Caki2 (cell line): Measurements from ENCODE around the gene EIF4A3. TPM values are rescaled to one million over a fixed set of nuclear protein-coding genes. Genes with fewer than 3 reads are reported as not detected.
"Not testable (repeated sequence)": the region's sequence is repeated elsewhere in the genome, so short reads cannot be mapped to it uniquely, and the experiment has no call there.

Source experiments
- DNase-seq: peaks from one replicate; pipeline ENCODE4 v3.0.0-alpha.2; 2015; ENCODE audit warnings: low read depth
- in situ Hi-C: cut with HindIII; loops from 2 replicates; pipeline ENCODE4 v1.10.0; 2016; ENCODE audit warnings: low sequenced_read_pairs, low pct_unique_long_range_greater_than_20kb, mixed read lengths
- total RNA-seq: library from RNA; depleted of rRNA; stranded (reverse); fragments of >200 nt; shearing (Covaris generic); gene quantifications from 2 replicates; pipeline ENCODE4 v1.2.3, GENCODE V29; 2014; ENCODE audit warnings: low replicate concordance; rRNA removed

EIF4A3 gene
- total RNA-seq, 1 experiment from 2014 or later, result 234 TPM

GRCh38 chr17:80097127-80097621 is 49.8 kb downstream of the EIF4A3 start:
- in situ Hi-C loops, result no loop called here
- no peak for DNase-seq

DNA sequence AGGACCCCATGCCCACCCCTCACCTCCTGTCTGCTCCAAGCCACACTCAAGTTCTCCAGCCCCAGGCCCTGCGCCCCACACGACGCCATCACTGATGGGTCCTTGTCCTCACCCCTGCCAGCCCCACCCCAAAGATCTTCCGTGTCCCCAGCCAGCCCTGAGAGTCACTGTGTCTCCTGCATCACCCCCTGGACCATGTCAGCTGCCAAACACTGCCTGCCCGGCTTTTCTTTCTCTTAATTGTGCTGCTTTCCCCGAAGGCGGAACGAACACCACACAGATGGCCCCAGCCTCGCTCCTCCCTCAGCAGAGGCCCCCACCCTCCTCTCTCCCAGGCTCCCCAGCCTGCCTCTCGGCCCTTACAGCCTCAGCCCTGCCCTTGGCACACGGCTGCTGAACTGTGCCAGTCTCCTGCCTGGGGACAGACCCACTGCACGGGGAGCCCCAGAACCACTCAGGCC is 50.3 kb downstream of the EIF4A3 start:
- DNase-seq, result no peak
- in situ Hi-C loops, result no loop called here

- DNase-seq, result no peak
- in situ Hi-C loops, result no loop called here
Measured at GRCh38 chr17:80095844-80096475, 51.0 kb downstream of the EIF4A3 start.

GRCh38 chr17:80095038-80095843 is 51.7 kb downstream of the EIF4A3 start:
- DNase-seq, result no peak
- in situ Hi-C loops, result no loop called here

DNA sequence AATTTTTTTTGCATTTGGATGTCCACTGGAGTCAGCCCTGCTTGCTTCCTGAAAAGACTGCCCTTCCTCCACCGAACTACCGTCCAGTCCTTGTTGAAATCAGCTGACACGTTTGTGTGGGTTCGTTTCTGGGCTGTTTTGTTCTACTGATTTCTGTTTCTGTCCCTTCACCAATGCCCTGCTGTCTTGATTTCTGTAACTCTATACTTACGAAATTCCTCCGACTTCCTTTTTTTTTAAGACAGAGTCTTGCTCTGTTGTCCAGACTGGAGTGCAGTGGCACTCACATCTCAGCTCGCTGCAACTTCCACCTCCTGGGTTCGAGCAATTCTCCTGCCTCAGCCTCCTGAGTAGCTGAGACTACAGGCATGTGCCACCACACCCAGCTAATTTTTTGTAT is 54.0 kb downstream of the EIF4A3 start:
- DNase-seq, result no peak
- in situ Hi-C loops, result no loop called here

DNA sequence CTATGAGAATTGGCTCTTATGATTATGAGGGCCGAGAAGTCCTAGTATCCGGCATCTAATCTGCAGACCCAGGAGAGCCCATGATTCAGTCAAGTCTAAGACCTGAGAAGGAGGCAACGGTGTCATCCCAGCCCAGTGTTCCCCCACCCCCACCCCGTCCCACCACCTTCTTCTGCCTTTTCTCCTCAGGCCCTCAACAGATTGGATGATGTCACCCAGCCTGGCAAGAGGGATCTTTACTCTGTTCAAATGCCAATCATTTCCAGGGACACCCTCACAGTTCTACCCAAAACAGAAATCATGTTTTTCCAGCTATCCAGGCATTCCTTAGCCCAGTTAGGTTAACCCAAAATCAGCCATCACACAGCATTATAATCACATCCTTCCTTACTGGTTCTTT is 55.6 kb downstream of the EIF4A3 start:
- in situ Hi-C loops, result no loop called here
- DNase-seq, result no peak

DNA sequence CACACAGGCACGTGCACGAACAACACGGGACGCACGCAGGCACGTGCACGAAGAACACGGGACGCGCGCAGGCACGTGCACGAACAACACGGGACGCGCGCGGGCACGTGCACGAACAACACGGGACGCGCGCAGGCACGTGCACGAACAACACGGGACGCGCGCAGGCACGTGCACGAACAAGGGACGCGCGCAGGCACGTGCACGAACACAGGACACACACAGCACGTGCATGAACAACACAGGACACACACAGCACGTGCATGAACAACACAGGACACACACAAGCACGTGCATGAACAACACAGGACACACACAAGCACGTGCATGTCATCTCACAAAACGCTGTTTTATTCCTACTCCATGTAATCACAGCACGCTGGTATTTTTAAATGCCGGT is 56.8 kb downstream of the EIF4A3 start:
- in situ Hi-C loops, DNase-seq: not testable (repeated sequence)

DNA sequence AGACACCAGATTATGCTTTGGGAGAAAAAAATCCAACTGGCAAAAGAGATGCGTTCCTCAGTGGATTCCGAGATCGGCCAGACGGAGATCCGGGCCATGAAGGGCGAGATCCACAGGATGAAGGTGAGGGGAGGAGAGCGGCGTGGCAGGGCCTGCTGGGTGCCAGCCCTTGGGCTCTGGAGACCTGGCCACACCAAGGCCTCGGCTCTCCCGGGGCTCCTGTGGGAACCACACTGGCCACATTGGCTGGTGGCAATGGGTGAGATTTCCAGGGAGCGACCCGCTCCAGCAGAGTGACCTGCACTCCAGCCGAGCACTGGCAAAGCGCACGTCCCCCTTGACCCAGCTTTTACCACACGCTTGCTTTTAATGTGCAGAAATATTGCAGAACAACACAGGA is 57.2 kb downstream of the EIF4A3 start:
- no peak for DNase-seq
- in situ Hi-C loops, result no loop called here

DNA sequence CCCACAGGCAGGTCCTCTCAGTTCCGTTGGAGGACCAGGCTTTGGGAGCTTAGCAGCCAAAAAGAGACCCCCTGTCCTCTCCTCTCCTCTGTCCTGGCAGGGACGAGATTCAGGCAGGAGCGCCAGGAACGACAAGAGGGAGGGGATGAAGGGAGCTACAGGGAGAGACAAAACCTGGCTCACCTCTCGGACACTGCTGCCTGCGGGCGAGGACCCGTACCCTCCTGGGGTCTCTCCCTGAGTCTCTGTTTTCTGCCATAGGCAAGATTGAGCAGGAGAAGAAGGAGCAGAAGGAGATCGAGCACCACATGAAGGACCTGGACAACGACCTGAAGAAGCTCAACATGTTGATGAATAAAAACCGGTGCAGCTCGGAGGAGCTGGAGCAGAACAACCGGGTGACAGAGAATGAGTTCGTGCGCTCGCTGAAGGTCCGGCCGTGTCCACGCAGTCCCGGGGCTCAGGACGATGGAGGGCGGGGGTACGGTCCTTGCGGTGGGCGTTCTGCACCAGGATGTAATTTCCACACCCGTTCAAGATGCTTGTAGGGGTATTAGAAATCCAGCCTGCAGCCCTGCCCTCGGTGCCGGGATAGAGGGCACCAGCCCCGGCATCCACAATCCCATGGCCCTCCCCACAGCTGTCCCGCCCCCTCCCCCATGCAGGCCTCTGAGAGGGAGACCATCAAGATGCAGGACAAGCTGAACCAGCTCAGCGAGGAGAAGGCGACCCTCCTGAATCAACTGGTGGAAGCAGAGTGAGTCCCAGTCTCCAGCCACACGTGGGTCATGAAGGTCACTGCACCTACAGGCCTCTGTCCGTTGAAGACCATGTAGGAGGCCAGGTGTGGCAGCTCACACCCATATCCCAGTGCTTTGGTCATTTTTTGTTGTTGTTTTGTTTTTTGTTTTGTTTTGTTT is 59.3 kb downstream of the EIF4A3 start:
- in situ Hi-C loops, result no loop called here
- DNase-seq, result no peak

GRCh38 chr17:80086616-80087015 is 60.3 kb downstream of the EIF4A3 start:
- DNase-seq, result no peak
- in situ Hi-C loops, result no loop called here

DNA sequence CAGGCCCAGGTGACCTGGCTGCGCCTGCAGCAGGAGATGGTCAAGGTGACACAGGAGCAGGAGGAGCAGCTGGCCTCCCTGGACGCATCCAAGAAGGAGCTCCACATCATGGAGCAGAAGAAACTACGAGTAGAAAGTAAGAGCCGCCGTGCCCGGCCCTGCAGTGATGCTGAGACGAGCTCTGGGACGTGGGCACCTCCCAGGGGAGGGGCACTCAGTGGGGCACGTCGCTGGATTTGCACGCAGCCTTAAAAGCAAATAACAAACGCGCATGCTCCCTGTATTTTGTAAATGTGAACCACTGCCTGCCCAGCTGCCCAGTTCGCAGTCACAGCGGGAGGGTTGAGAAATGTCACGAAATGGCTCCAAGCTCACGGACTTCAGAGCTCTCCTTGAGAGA is 60.8 kb downstream of the EIF4A3 start:
- DNase-seq, result no peak
- in situ Hi-C loops, result no loop called here

DNA sequence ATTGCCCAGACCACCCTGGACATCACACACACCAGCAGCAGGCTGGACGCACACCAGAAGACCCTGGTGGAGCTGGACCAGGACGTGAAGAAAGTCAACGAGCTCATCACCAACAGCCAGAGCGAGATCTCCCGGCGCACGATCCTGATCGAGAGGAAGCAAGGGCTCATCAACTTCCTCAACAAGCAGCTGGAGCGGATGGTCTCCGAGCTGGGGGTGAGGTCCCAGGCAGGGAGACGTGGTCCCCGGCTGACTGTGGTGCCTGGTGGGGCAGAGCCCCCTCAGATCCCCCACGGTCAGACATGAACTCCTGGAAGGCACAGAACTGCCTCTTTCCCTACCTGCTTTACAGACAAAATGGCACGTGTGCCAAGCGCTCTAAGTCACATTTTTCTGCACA is 62.2 kb downstream of the EIF4A3 start:
- no peak for DNase-seq
- in situ Hi-C loops, result no loop called here

Other genes with a start within 250 kb of the EIF4A3 start
- gene TBC1D16, start 111.3 kb downstream of the EIF4A3 start, total RNA-seq, result 25.8 and 27.0 TPM in 2 replicates
- 7.2 and 41.3 TPM in 2 replicates for gene CCDC40, start 110.5 kb downstream of the EIF4A3 start, total RNA-seq
- gene GAA, start 45.5 kb downstream of the EIF4A3 start, total RNA-seq, result 62.3 and 83.2 TPM in 2 replicates
- not detected in 2 replicates for gene CARD14, start 22.9 kb upstream of the EIF4A3 start, total RNA-seq
- gene SGSH, start 73.2 kb upstream of the EIF4A3 start, total RNA-seq, result 18.9 and 28.8 TPM in 2 replicates
- 26.6 and 31.1 TPM in 2 replicates for gene SLC26A11, start 73.3 kb upstream of the EIF4A3 start, total RNA-seq
- 35.9 and 49.8 TPM in 2 replicates for gene RNF213, start 113.7 kb upstream of the EIF4A3 start, total RNA-seq